A549 (cell line): ENCODE measurements around the gene ESPNL. TPM values are rescaled to one million over a fixed set of nuclear protein-coding genes. Genes with fewer than 3 reads are reported as not detected.

Experiments
- ATAC-seq, 2 experiments: fragments of 200-7000 bp in 1 of 2; fragments of >200 bp in 1 of 2; cut with Nextera tagmentation in 1 of 2; cut with Tn5 transposase in 1 of 2; 3 replicates each; pipeline versions ENCODE4 v1.8.0 to v1.9.1; 2018 to 2020; ENCODE audit warnings: mild to moderate bottlenecking in 1 of 2, moderate library complexity in 1 of 2
- CTCF ChIA-PET: fragments of 300-600 bp; sonication (Branson Sonifier 250); formaldehyde crosslinking; extraction: SDS; loops from one replicate; lab custom pipeline; 2021; ENCODE audit warnings: antibody characterized with exemption, inconsistent platforms; lab: Yijun Ruan, JAX
- POLR2A ChIA-PET: fragments of 350-600 bp; formaldehyde crosslinking; extraction: SDS; loops from one replicate; lab custom pipeline; 2021; ENCODE audit warnings: antibody characterized with exemption, inconsistent platforms; lab: Yijun Ruan, JAX
- DNase-seq, 2 experiments: peaks; one replicate each; pipeline versions ENCODE4 v3.0.0 to v3.0.0-alpha.2; 2011 to 2016; ENCODE audit warnings: low read depth in 1 of 2, low spot score in 1 of 2
- FAIRE-seq: peaks from 2 replicates; lab custom pipeline; 2011; peaks lifted over from hg19 to GRCh38; lab: Jason Lieb, UNC
- H3K27ac ChIP-seq, 2 experiments: fragments of >200 bp; sonication (Bioruptor Twin); formaldehyde crosslinking; 3 replicates each; pipeline ENCODE4 v1.5.1; 2016 to 2017
- H3K4me1 ChIP-seq: fragments of >200 bp; sonication (Bioruptor Twin); formaldehyde crosslinking; 3 replicates; pipeline ENCODE4 v1.6.1; 2016
- H3K4me2 ChIP-seq: fragments of >200 bp; sonication (Bioruptor Twin); formaldehyde crosslinking; 3 replicates; pipeline ENCODE4 v1.6.1; 2016
- H3K4me3 ChIP-seq: fragments of >200 bp; sonication (Bioruptor Twin); formaldehyde crosslinking; 3 replicates; pipeline ENCODE4 v1.5.1; 2016
- H3K9me3 ChIP-seq: fragments of >200 bp; sonication (Bioruptor Twin); formaldehyde crosslinking; 3 replicates; pipeline ENCODE4 v1.6.1; 2016
- CBX8 ChIP-seq: fragments of 200-600 bp; sonication (generic); IDR thresholded peaks from 2 replicates; pipeline ENCODE4 v1.6.1; 2016
- EHMT2 ChIP-seq: fragments of 200-600 bp; sonication (generic); IDR thresholded peaks from 2 replicates; pipeline ENCODE4 v1.6.1; 2016; ENCODE audit warnings: antibody characterized with exemption, low read depth, mild to moderate bottlenecking, moderate library complexity
- EP300 ChIP-seq, 2 experiments: fragments of >200 bp; sonication (Bioruptor Twin); formaldehyde crosslinking; IDR thresholded peaks; 2 replicates in 1 of 2; 3 replicates in 1 of 2; pipeline ENCODE4 v1.6.1; 2016 to 2017
- FOXS1 ChIP-seq: fragments of 250-450 bp; sonication (Bioruptor Pico); IDR thresholded peaks from 2 replicates; pipeline ENCODE4 v1.5.0; 2020; ENCODE audit warnings: mild to moderate bottlenecking, moderate library complexity
- GATA3 ChIP-seq: IDR thresholded peaks from 2 replicates; pipeline ENCODE4 v1.6.1; 2012; ENCODE audit warnings: borderline replicate concordance
- HOXB5 ChIP-seq: fragments of 250-450 bp; sonication (Bioruptor Pico); IDR thresholded peaks from 2 replicates; pipeline ENCODE4 v1.5.0; 2020; ENCODE audit warnings: mild to moderate bottlenecking, moderate library complexity
- JUNB ChIP-seq: fragments of >200 bp; sonication (Bioruptor Twin); formaldehyde crosslinking; IDR thresholded peaks from 2 replicates; pipeline ENCODE4 v1.6.1; 2016
- KDM5A ChIP-seq: fragments of 200-600 bp; sonication (generic); IDR thresholded peaks from 2 replicates; pipeline ENCODE4 v1.6.1; 2016; ENCODE audit warnings: antibody characterized with exemption, mild to moderate bottlenecking
- NPAS2 ChIP-seq: fragments of 250-450 bp; sonication (Bioruptor Pico); IDR thresholded peaks from 2 replicates; pipeline ENCODE4 v1.8.0; 2022; ENCODE audit warnings: mild to moderate bottlenecking, moderate library complexity, borderline replicate concordance
- POLR2AphosphoS2 ChIP-seq: conservative IDR thresholded peaks from 2 replicates; pipeline ENCODE4 v1.6.1; 2012; ENCODE audit warnings: low read length, improper control_type of control experiment, inconsistent platforms
- RCOR1 ChIP-seq: fragments of 150-350 bp; IDR thresholded peaks from 2 replicates; pipeline ENCODE4 v1.6.1; 2014; ENCODE audit warnings: antibody characterized with exemption, low read length, low read depth
- RFX5 ChIP-seq: fragments of 450-650 bp; IDR thresholded peaks from 2 replicates; pipeline ENCODE4 v1.7.1; 2014; ENCODE audit warnings: antibody characterized with exemption, mild to moderate bottlenecking, moderate library complexity
- SMC3 ChIP-seq: fragments of >200 bp; sonication (Bioruptor Twin); formaldehyde crosslinking; IDR thresholded peaks from 3 replicates; pipeline ENCODE4 v1.6.1; 2018; ENCODE audit warnings: inconsistent platforms
- TP53 ChIP-seq: fragments of 250-450 bp; sonication (Bioruptor Pico); IDR thresholded peaks from 2 replicates; pipeline ENCODE4 v1.5.0; 2021; ENCODE audit warnings: mild to moderate bottlenecking, moderate library complexity
- ZFP36 ChIP-seq: fragments of 450-650 bp; IDR thresholded peaks from 2 replicates; pipeline ENCODE4 v1.6.1; 2014; ENCODE audit warnings: borderline replicate concordance; ENCODE audit not compliant: partially characterized antibody
- ZNF302 ChIP-seq: fragments of 250-450 bp; sonication (Bioruptor Pico); IDR thresholded peaks from 2 replicates; pipeline ENCODE4 v1.9.0; 2021; ENCODE audit warnings: inconsistent platforms, mild to moderate bottlenecking, moderate library complexity
- WGBS: methylation state at CpG from one replicate; pipeline ENCODE4 v1.1.6; 2017; ENCODE audit errors: missing lambda C conversion rate; 5-methylcytosine and 5-hydroxymethylcytosine counted together
- polyA plus RNA-seq, 4 experiments: library from polyadenylated mRNA; depleted of rRNA in 3 of 4; stranded (reverse); fragments of >200 nt; fragmentation: RNase III in 1 of 4; extraction: RNeasy Plus Mini Kit Qiagen cat#74134 plus additional on column Dnase treatment in 1 of 4; gene quantifications; 2 replicates in 3 of 4; 3 replicates in 1 of 4; pipeline ENCODE4 v1.2.3, GENCODE V29; 2011 to 2017
- TF ChIP-seq, protein P1 (sequence below): IDR thresholded peaks from 2 replicates; pipeline ENCODE4 v1.6.1; 2012
- TF ChIP-seq, protein P2 (sequence below): IDR thresholded peaks from 2 replicates; pipeline ENCODE4 v1.6.1; 2012

The ESPNL gene
- polyA plus RNA-seq, 2 of the 4 experiments (the other 2 are of a cell fraction) = 0.04 to 0.22 TPM

DNA sequence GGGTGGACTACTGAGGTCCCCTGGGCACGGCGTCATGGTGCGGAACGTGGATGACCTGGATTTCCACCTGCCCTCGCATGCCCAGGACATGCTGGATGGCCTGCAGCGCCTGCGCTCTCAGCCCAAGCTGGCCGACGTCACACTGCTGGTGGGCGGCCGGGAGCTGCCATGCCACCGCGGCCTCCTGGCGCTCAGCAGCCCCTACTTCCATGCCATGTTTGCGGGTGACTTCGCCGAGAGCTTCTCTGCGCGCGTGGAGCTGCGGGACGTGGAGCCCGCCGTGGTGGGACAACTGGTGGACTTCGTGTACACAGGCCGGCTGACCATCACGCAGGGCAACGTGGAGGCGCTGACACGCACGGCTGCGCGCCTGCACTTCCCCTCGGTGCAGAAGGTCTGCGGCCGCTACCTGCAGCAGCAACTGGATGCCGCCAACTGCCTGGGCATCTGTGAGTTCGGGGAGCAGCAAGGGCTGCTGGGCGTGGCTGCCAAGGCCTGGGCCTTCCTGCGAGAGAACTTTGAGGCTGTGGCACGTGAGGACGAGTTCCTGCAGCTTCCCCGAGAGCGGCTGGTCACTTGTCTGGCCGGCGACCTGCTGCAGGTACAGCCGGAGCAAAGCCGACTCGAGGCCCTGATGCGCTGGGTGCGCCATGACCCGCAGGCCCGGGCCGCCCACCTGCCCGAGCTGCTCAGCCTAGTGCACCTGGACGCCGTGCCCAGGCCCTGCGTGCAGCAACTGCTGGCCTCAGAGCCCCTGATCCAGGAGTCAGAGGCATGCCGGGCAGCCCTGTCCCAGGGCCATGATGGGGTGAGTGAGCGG is 40.8 kb downstream of the ESPNL start:
- FAIRE-seq = no peak
- Histone ChIP-seq H3K4me3 (no peak overlapping the region), H3K27ac (peak overlapping the region; percentile 60 to 81; a peak in 5 of 6 replicates), H3K4me1 (peaks cover 52% of the 10 kb centered on the region), H3K4me2 (peak overlapping the region; percentile 41), H3K9me3 (no peaks in the 10 kb centered on the region)
- WGBS = 93% methylated on average over 48 of the region's 60 CpGs
- TF ChIP-seq GATA3 = no peak
- no peak for TF ChIP-seq JUNB
- no peak for TF ChIP-seq ZNF302 (CRISPR knock-in tag)
- no peak for TF ChIP-seq POLR2AphosphoS2
- no peak for TF ChIP-seq RCOR1
- no peak for TF ChIP-seq EHMT2
- TF ChIP-seq, protein P1, sequence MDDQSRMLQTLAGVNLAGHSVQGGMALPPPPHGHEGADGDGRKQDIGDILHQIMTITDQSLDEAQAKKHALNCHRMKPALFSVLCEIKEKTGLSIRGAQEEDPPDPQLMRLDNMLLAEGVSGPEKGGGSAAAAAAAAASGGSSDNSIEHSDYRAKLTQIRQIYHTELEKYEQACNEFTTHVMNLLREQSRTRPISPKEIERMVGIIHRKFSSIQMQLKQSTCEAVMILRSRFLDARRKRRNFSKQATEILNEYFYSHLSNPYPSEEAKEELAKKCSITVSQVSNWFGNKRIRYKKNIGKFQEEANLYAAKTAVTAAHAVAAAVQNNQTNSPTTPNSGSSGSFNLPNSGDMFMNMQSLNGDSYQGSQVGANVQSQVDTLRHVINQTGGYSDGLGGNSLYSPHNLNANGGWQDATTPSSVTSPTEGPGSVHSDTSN = no peak
- CTCF ChIA-PET = interaction anchor here (0.8 to 3.4 kb wide), 2 partner anchors 11 to 20 kb away, joined by 3 to 13 read pairs; no protein-coding TSS in a partner anchor
- ATAC-seq = no peak
- POLR2A ChIA-PET = no interaction called here
- no peak for DNase-seq

DNA sequence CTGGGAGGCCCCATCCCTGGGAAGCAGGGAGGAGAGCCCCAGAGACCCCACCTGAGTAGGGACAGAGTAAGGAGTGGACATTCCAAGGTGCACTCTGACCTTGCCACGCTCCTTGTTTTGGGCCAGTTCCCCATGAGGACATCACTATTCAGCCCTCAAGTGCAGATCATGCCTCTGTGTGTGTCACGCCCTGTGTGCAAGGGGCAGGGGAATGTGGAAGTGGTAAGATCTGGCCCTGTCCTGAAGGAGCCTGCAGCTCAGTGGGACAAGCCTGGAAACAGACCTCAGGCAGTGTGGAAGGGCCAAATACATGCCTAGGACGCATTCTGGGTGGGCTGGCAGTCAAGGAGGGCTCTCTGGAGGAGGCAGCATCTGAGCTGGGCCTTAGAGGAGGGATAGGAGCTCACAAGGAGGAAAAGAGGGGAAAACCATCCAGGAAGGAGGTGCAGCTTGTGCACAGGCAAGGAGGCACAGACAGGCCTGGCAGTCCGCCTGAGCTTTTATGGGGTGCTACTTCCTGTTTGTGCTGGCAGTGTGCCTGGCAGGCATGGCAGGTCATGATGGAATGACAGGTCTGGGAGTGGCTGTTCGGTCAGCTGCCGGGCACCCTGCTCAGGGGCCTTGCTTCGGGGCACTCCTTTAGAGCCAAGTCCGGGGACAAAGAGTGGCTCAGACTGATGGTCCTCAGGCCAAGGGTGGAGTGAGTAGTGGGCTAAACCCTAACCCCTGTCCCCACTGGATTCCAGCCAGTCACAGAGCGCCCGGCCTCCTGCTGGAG is 41.6 kb downstream of the ESPNL start:
- ChIA-PET POLR2A (no interaction called here), CTCF (interaction anchor here (0.8 to 1.9 kb wide), 5 partner anchors 8 to 283 kb away, joined by 3 to 6 read pairs (median 4); partner anchors contain the start of gene ERFE)
- DNase-seq (peak; percentile 35 to 78), ATAC-seq (peak; percentile 37 to 53; a peak in 5 of 6 replicates), FAIRE-seq (no peak)
- Histone ChIP-seq H3K4me2 (peak overlapping the region; percentile 41), H3K4me3 (no peak overlapping the region), H3K9me3 (no peaks in the 10 kb centered on the region), H3K4me1 (peaks cover 51% of the 10 kb centered on the region), H3K27ac (peak overlapping the region; percentile 60 to 81)
- WGBS = 35% methylated on average over 8 of the region's 10 CpGs
- no peak for TF ChIP-seq JUNB
- TF ChIP-seq, protein P2, sequence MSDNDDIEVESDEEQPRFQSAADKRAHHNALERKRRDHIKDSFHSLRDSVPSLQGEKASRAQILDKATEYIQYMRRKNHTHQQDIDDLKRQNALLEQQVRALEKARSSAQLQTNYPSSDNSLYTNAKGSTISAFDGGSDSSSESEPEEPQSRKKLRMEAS = peak; percentile 14; the same call in 1 of the 2 replicates
- TF ChIP-seq ZFP36 = peak; percentile 100

DNA sequence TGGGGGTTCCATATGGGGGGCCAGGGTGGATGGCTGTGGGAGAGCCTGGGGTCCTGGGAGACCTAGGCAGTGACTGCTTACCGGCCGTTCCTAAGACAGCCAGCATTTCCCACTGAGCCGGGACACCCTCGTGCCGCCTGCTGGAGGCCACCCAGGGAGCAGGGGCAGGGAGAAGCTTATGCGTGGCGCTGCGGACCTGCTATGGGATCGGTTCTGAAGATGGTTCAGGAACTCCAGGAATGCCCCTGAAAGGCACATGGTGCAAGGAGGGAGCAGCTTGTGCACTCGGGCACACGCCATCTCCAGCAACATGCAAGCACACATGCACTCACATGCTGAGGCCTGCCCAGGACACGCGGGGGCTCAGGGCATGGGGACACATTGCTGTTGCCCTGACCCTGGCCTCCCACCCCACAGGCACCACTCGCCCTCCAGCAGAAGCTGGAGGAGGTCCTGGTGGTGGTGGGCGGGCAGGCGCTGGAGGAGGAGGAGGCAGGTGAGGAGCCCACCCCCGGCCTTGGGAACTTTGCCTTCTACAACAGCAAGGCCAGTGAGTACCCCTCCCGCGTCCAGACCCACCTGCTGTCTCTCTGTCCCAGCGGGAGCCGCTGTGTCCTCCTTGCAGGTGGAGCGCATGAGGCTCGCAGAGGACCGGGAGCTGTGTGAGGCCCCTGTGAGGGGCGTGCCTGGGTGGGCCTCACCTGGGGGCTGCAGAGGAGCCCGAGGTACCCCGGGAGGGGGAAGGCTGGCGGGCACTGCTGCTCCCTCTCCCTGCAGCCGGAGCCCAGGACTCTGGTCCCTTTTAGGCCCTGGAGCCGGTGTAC is 42.5 kb downstream of the ESPNL start:
- ChIA-PET POLR2A (no interaction called here), CTCF (interaction anchor here (0.6 to 1.9 kb wide), 7 partner anchors 9 to 284 kb away, joined by 3 to 6 read pairs (median 4); partner anchors contain the start of gene ERFE)
- Histone ChIP-seq H3K27ac (peak overlapping the region; percentile 56 to 81; a peak in 5 of 6 replicates), H3K4me2 (peak overlapping the region; percentile 63), H3K4me1 (peaks cover 43% of the 10 kb centered on the region), H3K4me3 (no peak overlapping the region), H3K9me3 (no peaks in the 10 kb centered on the region)
- DNase-seq = no peak
- TF ChIP-seq HOXB5 (CRISPR knock-in tag) (no peak), EP300 (IDR thresholded peaks at IDR 0.05) (no peak), NPAS2 (CRISPR knock-in tag) (no peak), TP53 (no peak), RFX5 (no peak), KDM5A (no peak), CBX8 (no peak), EHMT2 (no peak), FOXS1 (CRISPR knock-in tag) (no peak), POLR2AphosphoS2 (no peak), SMC3 (no peak)
- TF ChIP-seq, protein P1 = no peak
- ATAC-seq = peak; percentile 8 to 15; a peak in 3 of 6 replicates
- FAIRE-seq = no peak
- WGBS = 90% methylated on average over 24 of the region's 30 CpGs
